CD4-positive, alpha-beta T cell treated with Interleukin-6 at 100 ng/mL for 8 hours (primary cell): Measurements from ENCODE around the gene GART.
A peak's percentile ranks its signal among the peaks of the same experiment; 100 is the strongest.
"Not testable (repeated sequence)": the region's sequence is repeated elsewhere in the genome, so short reads cannot be mapped to it uniquely, and the experiment has no call there.

Experiments used
- DNase-seq: peaks from one replicate; pipeline ENCODE4 v3.0.0-alpha.2; 2020; ENCODE audit warnings: mixed read lengths, low spot score

Gene GART

DNA sequence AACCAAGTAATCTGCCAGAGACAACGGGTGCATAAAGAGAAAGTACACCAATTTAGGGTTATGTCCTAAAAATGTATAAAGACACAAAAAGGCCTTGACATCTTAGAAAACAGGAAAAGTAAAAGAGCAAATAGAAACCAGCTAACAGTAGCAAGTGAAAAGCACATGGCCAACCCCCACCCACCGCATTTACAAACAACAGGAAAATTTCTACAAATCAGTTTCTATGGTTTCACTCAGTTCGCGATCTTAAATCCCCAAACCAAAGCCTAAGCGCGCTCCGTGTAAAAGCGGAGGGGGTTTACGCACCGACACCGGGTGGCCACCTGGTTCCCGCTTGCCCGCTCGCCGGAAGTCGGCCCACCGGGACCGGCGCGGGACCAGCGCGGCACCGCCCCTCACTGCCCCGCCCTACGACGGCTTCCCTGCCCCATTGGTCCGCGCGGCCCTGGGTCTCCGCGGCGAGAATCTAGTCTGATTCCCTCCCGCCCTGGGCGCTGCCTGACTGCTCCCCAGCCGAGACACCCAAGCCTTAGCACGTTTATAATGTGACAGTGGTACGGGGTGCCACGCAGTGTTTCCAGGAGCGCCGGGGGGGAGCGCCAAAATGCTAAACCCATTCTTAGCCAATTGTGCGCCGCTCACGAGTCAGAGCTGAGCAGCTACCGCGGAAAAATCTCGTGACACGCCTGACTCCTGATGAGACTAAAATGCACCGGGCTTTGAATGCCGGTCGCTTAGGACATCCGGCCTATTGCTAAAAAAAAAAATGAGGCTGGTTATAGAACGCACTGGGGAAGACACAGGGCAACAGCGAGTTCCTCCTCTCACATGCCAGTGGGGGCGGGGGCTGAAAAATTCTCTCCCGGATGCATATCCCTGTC, at the start of gene GART:
TSS of gene GART (minus strand) at position 362 of the 884 bp plus-strand sequence. CDS start 2,802 bp downstream, outside the sequence.
- DNase-seq: peak; percentile 68

DNA sequence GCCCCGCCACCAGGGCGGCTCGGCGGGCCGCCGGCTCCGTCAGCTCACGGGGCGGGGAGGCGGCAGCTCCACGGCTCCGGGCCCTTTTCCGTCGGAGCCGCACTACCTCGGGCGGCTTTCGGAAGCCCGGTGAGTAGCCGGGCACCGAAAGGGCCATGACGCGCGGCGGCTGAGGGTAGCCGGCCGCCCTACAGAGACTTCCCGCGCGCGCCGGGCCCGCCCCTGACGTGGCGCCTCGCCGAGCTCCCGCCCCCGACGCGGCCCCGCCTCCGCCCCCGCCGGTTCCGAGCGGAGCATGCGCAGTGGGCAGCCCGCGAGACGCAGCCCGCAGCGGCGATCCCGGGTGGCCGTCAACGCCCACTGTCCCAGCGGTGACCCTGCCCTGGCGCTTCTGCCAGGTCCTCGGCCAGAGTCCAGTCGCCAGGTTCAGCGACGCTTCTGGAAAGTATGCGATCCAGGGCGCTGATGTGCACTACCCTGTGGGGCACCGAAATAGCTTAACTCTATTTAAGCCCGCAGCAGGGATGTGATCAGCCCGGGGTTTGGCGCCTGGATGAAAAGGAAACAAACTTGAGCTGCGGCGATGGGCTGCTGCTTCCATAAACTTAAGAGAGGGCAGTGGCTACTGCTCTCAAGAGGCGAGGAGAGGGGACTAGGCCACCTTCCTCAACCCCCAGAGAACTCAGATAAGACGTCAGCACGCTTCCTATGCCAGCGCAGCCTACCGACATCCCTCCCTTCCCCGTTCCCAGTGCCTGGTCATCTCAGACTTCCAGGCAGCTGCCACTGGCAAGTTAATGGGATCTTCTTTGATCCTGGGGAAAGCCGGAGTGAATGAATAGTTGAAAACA, 46.8 kb upstream of the GART start, which contains the start of gene DONSON:
TSS of gene DONSON (minus strand) at position 200 of the 851 bp plus-strand sequence. CDS start at position 157, 43 bp downstream.
- DNase-seq: peak; percentile 84

DNA sequence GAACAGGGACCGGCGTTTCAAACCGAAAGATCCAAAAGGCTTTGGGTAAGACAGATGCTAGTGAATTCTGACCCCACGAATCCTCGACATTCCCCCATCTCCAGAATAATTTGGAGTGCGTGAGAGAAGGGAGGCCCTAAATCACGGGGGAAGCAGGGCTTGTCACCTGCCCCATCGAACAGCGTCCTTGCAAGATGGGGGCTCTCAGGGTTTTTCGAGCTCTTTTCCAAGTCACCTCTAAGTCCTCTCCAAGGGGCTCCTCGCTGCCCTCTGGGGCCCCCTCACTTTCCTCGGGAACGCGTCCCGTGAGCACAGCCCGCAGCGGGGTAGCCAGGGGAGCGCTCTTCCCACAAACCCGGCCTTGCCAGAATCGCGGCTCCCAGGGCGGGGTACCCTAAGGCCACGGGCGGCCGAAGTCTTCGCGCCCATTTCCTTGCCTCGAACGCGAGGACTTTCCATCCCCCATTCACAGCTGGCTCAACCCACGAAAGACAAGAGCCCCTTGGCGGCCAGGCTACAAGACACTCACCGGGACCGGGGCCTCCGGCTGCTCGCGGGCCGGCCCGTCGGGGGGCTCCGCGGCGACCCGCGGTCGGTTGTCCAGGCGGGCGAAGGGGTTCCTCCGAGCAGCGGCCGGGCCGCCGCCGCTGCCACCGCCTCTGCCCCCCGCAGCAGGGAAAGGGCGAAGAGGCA, 46.0 kb upstream of the GART start:
- DNase-seq: peak; percentile 1

DNA sequence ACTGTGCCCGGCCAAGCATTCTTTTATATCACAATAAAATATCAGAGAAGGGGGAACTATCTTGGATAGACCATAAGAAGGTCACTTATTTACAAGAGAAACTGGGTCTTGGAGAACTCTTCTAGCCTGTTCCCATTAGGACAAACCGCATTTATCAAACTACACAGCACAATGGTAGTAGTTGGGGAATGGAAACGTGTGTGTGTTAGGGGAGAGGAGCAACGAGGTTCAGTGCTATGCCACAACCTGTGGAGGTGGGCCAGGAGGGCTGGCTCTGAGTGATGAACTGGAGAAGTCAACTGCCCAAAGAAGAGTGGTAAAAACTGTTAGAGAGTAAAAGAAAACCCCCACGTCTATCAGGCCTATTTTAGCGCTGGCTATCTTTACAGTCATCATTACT, 45.0 kb upstream of the GART start:
- DNase-seq: no peak

DNA sequence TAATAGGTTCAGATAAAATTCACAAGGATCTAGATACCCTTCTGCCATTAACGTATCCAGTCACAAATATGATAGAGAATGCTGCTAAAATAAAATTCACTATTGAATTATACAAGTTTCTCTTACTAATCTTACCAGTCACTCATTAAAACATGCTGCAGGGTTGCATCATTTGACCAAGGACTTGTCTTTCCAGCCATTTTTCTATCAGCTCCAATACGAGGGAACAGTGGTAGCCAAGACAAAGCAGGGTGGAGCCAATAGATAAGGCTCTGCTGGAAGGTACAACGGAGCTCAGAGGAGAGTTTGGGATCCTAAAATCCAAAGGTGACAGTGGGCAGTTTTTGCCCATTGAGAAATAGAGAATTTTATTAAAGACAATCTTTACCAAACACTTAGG, 42.5 kb upstream of the GART start:
- DNase-seq: no peak

DNA sequence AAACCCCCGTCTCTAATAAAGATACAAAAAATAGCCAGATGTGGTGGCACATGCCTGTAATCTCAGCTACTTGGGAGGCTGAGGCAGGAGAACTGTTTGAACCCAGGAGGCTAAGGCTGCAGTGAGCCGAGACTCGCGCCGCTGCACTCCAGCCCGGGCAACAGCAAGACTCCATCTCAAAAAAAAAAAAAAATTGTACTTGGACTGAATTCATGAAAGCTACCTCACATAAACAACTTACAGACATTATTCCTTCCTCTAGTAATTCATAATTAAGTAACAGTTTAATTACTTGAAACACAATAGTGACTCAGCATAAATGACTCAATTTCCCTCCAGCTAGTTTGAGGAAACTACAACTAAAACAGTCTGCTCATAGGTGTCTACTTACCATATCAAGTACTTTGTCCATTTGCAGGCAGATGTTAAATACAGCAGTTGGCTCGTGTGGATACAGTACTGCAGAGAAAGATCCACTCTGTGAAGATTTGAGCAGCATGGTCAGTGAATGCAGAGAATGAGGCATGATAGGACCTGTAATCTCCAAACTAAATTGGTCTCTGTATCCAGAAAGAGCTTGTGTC, 37.1 kb upstream of the GART start:
- DNase-seq: no peak

DNA sequence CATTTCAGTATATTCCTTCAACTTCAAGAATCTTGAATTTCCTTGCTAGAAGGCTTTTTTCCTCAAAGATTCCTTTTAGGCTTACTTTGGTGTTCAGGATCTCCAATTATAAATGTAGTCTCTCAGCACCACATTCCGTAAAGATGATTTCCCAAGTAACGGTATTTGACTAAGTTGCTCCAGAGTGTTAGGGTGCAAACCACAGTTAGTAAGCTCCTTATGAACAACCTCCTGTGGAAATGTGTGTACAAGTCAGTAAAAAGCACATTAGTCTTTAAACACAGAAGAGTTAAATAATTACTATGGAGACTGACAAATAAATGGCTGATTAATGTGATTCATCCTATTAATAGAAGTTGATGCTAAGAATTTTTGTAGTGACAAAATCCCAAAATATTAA, 36.3 kb upstream of the GART start:
- no peak for DNase-seq

- not testable (repeated sequence) for DNase-seq
These were observed 34.8 kb upstream of the GART start for GRCh38 chr21:33576741-33577141.

DNA sequence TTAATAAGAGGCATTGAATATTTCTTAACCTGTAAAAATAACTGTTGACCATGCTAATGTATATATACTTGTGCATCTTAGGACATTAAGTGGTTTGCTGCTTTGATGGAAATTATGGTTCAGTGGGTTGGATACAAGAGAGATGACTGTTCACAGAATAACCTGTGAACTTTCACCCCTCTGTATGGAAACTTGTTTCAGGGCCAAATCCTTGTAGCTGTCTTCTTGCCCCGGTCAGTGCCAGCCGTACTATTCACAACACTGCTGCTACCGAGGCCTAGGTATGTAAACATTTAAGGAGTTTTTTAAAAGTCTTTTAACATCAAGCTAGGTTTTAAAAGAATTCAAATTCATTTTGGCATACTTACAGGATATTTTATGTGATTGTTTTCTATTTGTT, 30.4 kb upstream of the GART start:
- no peak for DNase-seq

- no peak for DNase-seq
These were observed 28.1 kb upstream of the GART start for GRCh38 chr21:33569991-33570390.

GRCh38 chr21:33568448-33568847, 26.5 kb upstream of the GART start:
- DNase-seq: no peak

GRCh38 chr21:33567914-33568313, 26.0 kb upstream of the GART start:
- DNase-seq: no peak

GRCh38 chr21:33566514-33566913, 24.6 kb upstream of the GART start:
- DNase-seq: no peak

GRCh38 chr21:33562389-33562788, 20.5 kb upstream of the GART start:
- no peak for DNase-seq

DNA sequence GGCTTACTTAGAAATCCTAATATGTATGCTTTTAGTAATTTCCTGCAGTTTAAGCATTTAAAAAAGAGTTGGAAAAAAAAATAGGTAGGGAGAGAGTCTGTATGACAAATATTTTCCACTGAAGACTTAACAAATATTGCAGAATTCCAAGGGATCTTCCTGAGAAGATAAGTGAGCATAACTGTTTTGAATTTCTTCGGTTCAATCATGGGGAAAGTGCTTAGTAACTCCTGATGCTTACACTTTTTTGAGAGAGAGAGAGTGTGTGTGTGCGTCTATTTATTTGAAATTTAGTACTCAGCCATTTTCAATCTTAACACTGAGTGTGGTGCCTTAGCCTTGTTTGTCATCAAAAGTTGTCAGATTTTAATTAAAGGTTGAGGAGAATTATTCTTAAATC, 19.5 kb upstream of the GART start:
- no peak for DNase-seq

DNA sequence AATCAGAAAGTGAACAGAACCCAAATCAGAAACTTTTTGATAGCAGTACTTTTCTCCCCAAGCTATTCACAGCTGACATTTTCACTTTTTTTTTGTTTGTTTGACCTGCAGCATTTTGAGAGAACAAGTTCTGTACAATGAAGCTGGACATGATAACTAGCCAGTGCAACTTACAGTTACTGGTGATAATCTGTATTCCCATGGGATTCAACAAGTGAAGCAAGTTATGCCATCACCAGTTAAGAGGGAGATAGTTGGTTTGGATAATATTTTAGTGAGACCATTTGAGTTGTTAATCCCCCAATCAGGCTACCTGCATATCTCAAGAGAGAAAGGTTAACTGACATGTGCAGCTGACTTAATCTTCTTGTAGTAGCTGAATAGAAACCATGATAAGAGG, 19.0 kb upstream of the GART start:
- DNase-seq: no peak

GRCh38 chr21:33559813-33560212, 17.9 kb upstream of the GART start:
- DNase-seq: no peak

- DNase-seq: no peak
These were observed 17.0 kb upstream of the GART start for GRCh38 chr21:33558777-33559421.

DNA sequence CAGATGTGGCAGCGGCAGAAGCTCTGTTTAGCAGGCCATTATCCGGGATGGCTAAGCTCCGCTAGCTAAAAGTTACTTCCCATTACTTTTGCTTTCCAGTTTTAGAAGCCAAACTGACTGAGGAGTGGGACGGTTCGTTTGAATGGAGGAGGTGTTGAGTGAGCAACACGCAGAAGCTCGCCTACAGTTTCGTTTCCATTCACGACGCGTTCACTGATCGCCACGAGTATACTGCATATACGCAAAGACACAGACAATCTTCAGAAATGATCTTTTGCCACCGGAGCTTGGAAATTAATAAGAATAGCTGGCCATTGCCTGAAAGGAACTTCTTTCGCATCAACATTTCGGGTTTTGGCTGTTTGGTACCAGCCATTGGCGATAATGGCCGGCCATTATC, 15.5 kb upstream of the GART start:
- DNase-seq: no peak

GRCh38 chr21:33554982-33555344, 13.0 kb upstream of the GART start:
- DNase-seq: no peak

DNA sequence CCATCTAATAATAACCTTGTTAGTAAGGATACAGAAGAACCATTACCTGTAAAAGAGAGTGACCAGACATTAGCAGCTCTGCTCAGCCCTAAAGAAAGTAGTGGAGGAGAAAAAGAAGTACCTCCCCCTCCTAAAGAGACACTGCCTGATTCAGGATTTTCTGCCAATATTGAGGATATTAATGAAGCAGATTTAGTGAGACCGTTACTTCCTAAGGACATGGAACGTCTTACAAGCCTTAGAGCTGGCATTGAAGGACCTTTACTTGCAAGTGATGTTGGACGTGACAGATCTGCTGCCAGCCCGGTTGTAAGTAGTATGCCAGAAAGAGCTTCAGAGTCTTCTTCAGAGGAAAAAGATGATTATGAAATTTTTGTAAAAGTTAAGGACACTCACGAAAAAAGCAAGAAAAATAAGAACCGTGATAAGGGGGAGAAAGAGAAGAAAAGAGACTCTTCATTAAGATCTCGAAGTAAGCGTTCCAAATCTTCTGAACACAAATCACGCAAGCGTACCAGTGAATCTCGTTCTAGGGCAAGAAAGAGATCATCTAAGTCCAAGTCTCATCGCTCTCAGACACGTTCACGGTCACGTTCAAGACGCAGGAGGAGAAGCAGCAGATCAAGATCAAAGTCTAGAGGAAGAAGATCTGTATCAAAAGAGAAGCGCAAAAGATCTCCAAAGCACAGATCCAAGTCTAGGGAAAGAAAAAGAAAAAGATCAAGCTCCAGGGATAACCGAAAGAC, 12.5 kb upstream of the GART start:
- no peak for DNase-seq
